Activated CD4-positive, alpha-beta T cell treated with anti-CD3 and anti-CD28 coated beads for 4 hours (primary cell): ENCODE results near the gene SPINDOC.
"Not testable (repeated sequence)": the region's sequence is repeated elsewhere in the genome, so short reads cannot be mapped to it uniquely, and the experiment has no call there.

ENCODE experiments used
- DNase-seq, 2 donors: peaks; one replicate each; pipeline ENCODE4 v3.0.0-alpha.2; 2020

Gene SPINDOC

GRCh38 chr11:63813035-63813562 is at the start of gene SPINDOC:
Gene SPINDOC (plus strand): TSS chr11:63813456. CDS start chr11:63813687, 231 bp downstream.
- peak; percentile 53 to 57 for DNase-seq

- DNase-seq = no peak
Observed at GRCh38 chr11:63763496-63764339, 49.5 kb upstream of the SPINDOC start.

- DNase-seq = no peak
Observed at GRCh38 chr11:63764340-63764678, 48.9 kb upstream of the SPINDOC start.

- no peak for DNase-seq
Observed at GRCh38 chr11:63764679-63765647, 48.3 kb upstream of the SPINDOC start.

- DNase-seq = no peak
Observed at GRCh38 chr11:63765688-63766241, 47.5 kb upstream of the SPINDOC start.

GRCh38 chr11:63766531-63767235 is 46.6 kb upstream of the SPINDOC start:
- DNase-seq = no peak

GRCh38 chr11:63767267-63767564 is 46.0 kb upstream of the SPINDOC start:
- no peak for DNase-seq

GRCh38 chr11:63767565-63768236 is 45.6 kb upstream of the SPINDOC start:
- peak; percentile 25 to 37 for DNase-seq

GRCh38 chr11:63768237-63769041 is 44.8 kb upstream of the SPINDOC start, which contains the start of gene ZFTA:
Gene ZFTA (minus strand): TSS chr11:63768775. CDS start chr11:63768622, 153 bp downstream.
- DNase-seq = peak; percentile 47 to 54

- DNase-seq = peak; percentile 23 to 41
Observed at GRCh38 chr11:63769042-63769713, 44.1 kb upstream of the SPINDOC start.

- DNase-seq = no peak
Observed at GRCh38 chr11:63769714-63770455, 43.4 kb upstream of the SPINDOC start.

GRCh38 chr11:63770763-63771162 is 42.5 kb upstream of the SPINDOC start:
- DNase-seq = no peak

GRCh38 chr11:63771741-63772318 is 41.4 kb upstream of the SPINDOC start:
- not testable (repeated sequence) for DNase-seq

GRCh38 chr11:63775191-63775590 is 38.1 kb upstream of the SPINDOC start:
- no peak for DNase-seq

GRCh38 chr11:63779039-63779438 is 34.2 kb upstream of the SPINDOC start:
- DNase-seq = no peak

- DNase-seq = no peak
Observed at GRCh38 chr11:63782749-63783148, 30.5 kb upstream of the SPINDOC start.

GRCh38 chr11:63783925-63784592 is 29.2 kb upstream of the SPINDOC start:
- DNase-seq = no peak

GRCh38 chr11:63785823-63786222 is 27.4 kb upstream of the SPINDOC start:
- no peak for DNase-seq
